K562 (cell line): Measurements from ENCODE around the gene SLC6A9. TPM values are rescaled to one million over a fixed set of nuclear protein-coding genes. Genes with fewer than 3 reads are reported as not detected.

ENCODE experiments used
- ATAC-seq: fragments of 200-7000 bp; cut with Tn5 transposase; 3 replicates; pipeline ENCODE4 v1.9.1; 2020; ENCODE audit warnings: moderate library complexity
- BruUV-seq: library from RNA; stranded (reverse); fragments of 400-500 nt; replicated peaks from 2 replicates; lab custom pipeline; 2021; lab: Mats Ljungman, UMichigan
- CTCF ChIA-PET: fragments of 300-600 bp; formaldehyde crosslinking; extraction: SDS; loops from one replicate; lab custom pipeline; 2021; ENCODE audit warnings: low intra/inter-chr PET ratio; lab: Yijun Ruan, JAX
- POLR2A ChIA-PET: fragments of 300-600, 350-650 bp; sonication (Branson Sonifier 250); formaldehyde crosslinking; extraction: SDS; loops from one replicate; lab custom pipeline; 2021; ENCODE audit warnings: antibody characterized with exemption, inconsistent platforms; lab: Yijun Ruan, JAX
- DNase-seq, 4 experiments: peaks; one replicate each; pipeline versions ENCODE4 v3.0.0 to v3.0.0-alpha.2; 2011 to 2018; ENCODE audit warnings: low spot score in 3 of 4, mixed read lengths in 3 of 4; ENCODE audit errors: extremely low read depth in 1 of 4
- FAIRE-seq: peaks from 2 replicates; lab custom pipeline; 2011; peaks lifted over from hg19 to GRCh38; lab: Jason Lieb, UNC
- H2AFZ ChIP-seq: 2 replicates; pipeline ENCODE4 v1.6.0; 2011; ENCODE audit warnings: low read depth, low read length, control low read depth, inconsistent platforms
- H3K27ac ChIP-seq: fragments of 200-600 bp; 3 replicates; pipeline ENCODE4 v1.8.0; 2011; ENCODE audit warnings: low read depth, mild to moderate bottlenecking, control low read depth, inconsistent platforms, low read length, moderate library complexity, mixed read lengths; ENCODE audit errors: extremely low read depth
- H3K27me3 ChIP-seq, 2 experiments: fragments of 300-600 bp in 1 of 2; 2 replicates in 1 of 2; 3 replicates in 1 of 2; pipeline versions ENCODE4 v1.6.0 to v1.8.0; 2011; ENCODE audit warnings: inconsistent platforms in 2 of 2, low read length in 2 of 2, mild to moderate bottlenecking in 1 of 2, mixed read lengths in 1 of 2, moderate library complexity in 1 of 2; ENCODE audit not compliant: control insufficient read depth in 2 of 2, insufficient read depth in 2 of 2
- H3K36me3 ChIP-seq: fragments of 300-600 bp; 3 replicates; pipeline ENCODE4 v1.8.0; 2011; ENCODE audit warnings: mild to moderate bottlenecking, low read length, inconsistent platforms; ENCODE audit not compliant: control insufficient read depth, insufficient read depth
- H3K4me1 ChIP-seq, 2 experiments: fragments of 200-600 bp in 1 of 2; replicated peaks in 1 of 2; 2 replicates in 1 of 2; 3 replicates in 1 of 2; pipeline versions ENCODE4 v1.5.1 to v1.8.0; 2011; ENCODE audit warnings: inconsistent platforms in 2 of 2, low read length in 2 of 2, mild to moderate bottlenecking in 1 of 2, mixed read lengths in 1 of 2, moderate library complexity in 1 of 2; ENCODE audit not compliant: control insufficient read depth in 2 of 2, insufficient read depth in 2 of 2
- H3K4me2 ChIP-seq: 2 replicates; pipeline ENCODE4 v1.6.1; 2011; ENCODE audit warnings: low read length, control low read depth, inconsistent platforms, mixed read lengths; ENCODE audit not compliant: insufficient read depth
- H3K4me3 ChIP-seq: fragments of 200-600 bp; sonication (generic), shearing (Covaris generic); 2 replicates; pipeline ENCODE4 v1.5.1; 2016; ENCODE audit warnings: control low read depth, inconsistent platforms
- H3K79me2 ChIP-seq: fragments of 200-600 bp; 3 replicates; pipeline ENCODE4 v1.8.0; 2011; ENCODE audit warnings: low read length, inconsistent platforms; ENCODE audit not compliant: control insufficient read depth, insufficient read depth
- H3K9ac ChIP-seq, 2 experiments: 2 replicates each; pipeline versions ENCODE4 v1.6.0 to v1.6.1; 2011; ENCODE audit warnings: low read depth in 2 of 2, low read length in 2 of 2, control low read depth in 1 of 2, inconsistent platforms in 1 of 2, mild to moderate bottlenecking in 1 of 2, mixed read lengths in 1 of 2; ENCODE audit not compliant: insufficient read depth in 1 of 2
- H3K9me1 ChIP-seq: one replicate; pipeline ENCODE4 v1.6.0; 2011; ENCODE audit warnings: inconsistent platforms, mild to moderate bottlenecking, low read length, moderate library complexity; ENCODE audit not compliant: control insufficient read depth, insufficient read depth
- H3K9me3 ChIP-seq: replicated peaks from 2 replicates; pipeline ENCODE4 v1.5.1; 2011; ENCODE audit warnings: low read depth, low read length, inconsistent platforms; ENCODE audit not compliant: control insufficient read depth, insufficient read depth
- H4K20me1 ChIP-seq: replicated peaks from 2 replicates; pipeline ENCODE4 v1.6.1; 2011; ENCODE audit warnings: low read length, inconsistent platforms, mixed read lengths; ENCODE audit not compliant: control insufficient read depth, insufficient read depth
- CHD2 ChIP-seq: IDR thresholded peaks from 2 replicates; pipeline ENCODE4 v1.6.1; 2011; ENCODE audit warnings: low read depth, low read length
- KAT2B ChIP-seq: IDR thresholded peaks from one replicate; pipeline ENCODE4 v1.6.1; 2012; ENCODE audit warnings: low read depth, mild to moderate bottlenecking, control low read depth, inconsistent platforms, low read length, moderate library complexity
- RBM15 ChIP-seq: fragments of 200-400 bp; formaldehyde crosslinking; IDR thresholded peaks from 2 replicates; pipeline ENCODE4 v1.6.1; 2018; ENCODE audit warnings: mild to moderate bottlenecking, low read length, moderate library complexity; ENCODE audit not compliant: insufficient read depth
- RBM39 ChIP-seq: fragments of 200-400 bp; formaldehyde crosslinking; optimal IDR thresholded peaks from 2 replicates; pipeline ENCODE3; 2018; ENCODE audit warnings: low read depth, low read length
- U2AF1 ChIP-seq: fragments of 200-400 bp; formaldehyde crosslinking; optimal IDR thresholded peaks from 2 replicates; pipeline ENCODE3; 2017; ENCODE audit warnings: mild to moderate bottlenecking, low read depth, low read length, moderate library complexity
- WGBS: fragments of 100-300 bp; shearing (Covaris generic); methylation state at CpG from one replicate; pipeline ENCODE4 v1.1.6; 2016; ENCODE audit warnings: low coverage, mixed read lengths; ENCODE audit not compliant: insufficient coverage; ENCODE audit errors: missing lambda C conversion rate; 5-methylcytosine and 5-hydroxymethylcytosine counted together
- in situ Hi-C: fragments of 300-500 bp; cut with MboI; formaldehyde crosslinking; loops from 4 replicates; pipeline ENCODE4 v1.15.0; 2018; ENCODE audit warnings: inconsistent platforms, mixed read lengths
- intact Hi-C: fragments of 100-400 bp; cut with micrococcal nuclease; formaldehyde crosslinking; loops from 2 replicates; pipeline ENCODE4 v1.14.2; 2022
- polyA plus RNA-seq, 8 experiments: library from polyadenylated mRNA; depleted of rRNA in 4 of 8; stranded (reverse) in 5 of 8; unstranded in 3 of 8; fragments of >200 nt; fragmentation: Nextera tagmentation in 2 of 8; fragmentation: Illumina TruSeq in 1 of 8; extraction: Ambion mirVana in 2 of 8; extraction: Trizol in 1 of 8; gene quantifications; 2 replicates each; pipeline versions ENCODE4 v1.2.1 to v1.2.3, GENCODE V29; 2011 to 2014; ENCODE audit warnings: inconsistent platforms in 1 of 8, missing spikeins in 1 of 8
- total RNA-seq, 7 experiments: library from RNA; depleted of rRNA in 6 of 7; stranded (reverse); fragments of >200 nt in 6 of 7; fragmentation: Illumina TruSeq in 2 of 7; extraction: Trizol in 2 of 7; gene quantifications; 2 replicates each; pipeline versions ENCODE4 v1.2.1 to v1.2.3, GENCODE V29; 2011 to 2021; ENCODE audit warnings: low replicate concordance in 1 of 7

SLC6A9 gene
- total and polyA plus RNA-seq, 9 of the 15 experiments (the other 6 are each of a cell fraction or from before 2014, with no cell fraction given) = 0.17 to 18.7 (median 2.9) TPM

- Histone ChIP-seq H3K36me3 (no peaks in the 10 kb centered on the region), H3K27ac (no peak overlapping the region), H3K9me1 (no peaks in the 10 kb centered on the region), H3K9me3 (no peaks in the 10 kb centered on the region), H3K27me3 (peaks cover 31 to 35% of the 10 kb centered on the region in 2 experiments; a peak in 4 of 5 replicates), H2AFZ (no peak overlapping the region), H3K4me2 (no peak overlapping the region), H3K79me2 (no peaks in the 10 kb centered on the region), H4K20me1 (no peaks in the 10 kb centered on the region), H3K4me3 (no peak overlapping the region), H3K9ac (no peak overlapping the region), H3K4me1 (no peaks in the 10 kb centered on the region; a peak in 1 of 5 replicates)
- 6% methylated on average over 5 of the region's 5 CpGs for WGBS
- intact Hi-C loops (no loop called here), in situ Hi-C loops (no loop called here)
- DNase-seq (no peak), ATAC-seq (no peak), FAIRE-seq (no peak)
- CTCF ChIA-PET = no interaction called here
- no peak for TF ChIP-seq RBM15
- no TSS peak for BruUV-seq
- POLR2A ChIA-PET = interaction anchor here (1.2 to 1.6 kb wide), 3 partner anchors 9 to 12 kb away, joined by 4 to 6 read pairs (median 5); no protein-coding TSS in a partner anchor
Observed at GRCh38 chr1:44077421-44077820, 46.2 kb upstream of the SLC6A9 start.

DNA sequence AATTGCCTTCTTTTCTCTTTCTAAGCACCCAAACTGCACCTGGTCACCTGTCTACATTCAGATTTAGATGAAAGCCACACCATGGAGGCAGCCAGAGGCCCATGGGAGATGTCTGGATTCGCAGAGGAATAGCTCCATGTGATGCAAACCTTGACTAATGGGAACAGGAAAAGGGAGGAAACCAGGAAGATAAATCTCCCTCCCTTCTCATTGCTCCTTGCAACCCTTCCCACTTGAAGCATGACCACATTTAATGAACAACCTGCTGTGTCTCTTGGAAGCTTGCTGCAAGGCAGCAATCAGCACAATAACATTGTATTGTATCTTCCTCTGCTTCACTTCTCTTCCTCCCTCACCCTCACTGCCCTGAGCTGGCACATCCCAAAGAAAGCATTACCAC, 44.8 kb upstream of the SLC6A9 start:
- no peaks in the 10 kb centered on the region for H3K36me3 ChIP-seq
- TF ChIP-seq CHD2 (no peak), RBM39 (no peak), U2AF1 (no peak), KAT2B (no peak)
- H3K79me2 ChIP-seq = no peaks in the 10 kb centered on the region
- POLR2A ChIA-PET = interaction anchor here (0.7 to 1.0 kb wide), 2 partner anchors 27 to 94 kb away, joined by 3 read pairs; no protein-coding TSS in a partner anchor
- H3K9me1 ChIP-seq = no peaks in the 10 kb centered on the region
- in situ Hi-C loops (no loop called here), intact Hi-C loops (no loop called here)
- no TSS peak for BruUV-seq
- CTCF ChIA-PET = no interaction called here
- 0% methylated on average over 1 of the region's 1 CpG for WGBS
- no peak overlapping the region for H3K4me2 ChIP-seq
- DNase-seq (no peak), FAIRE-seq (no peak), ATAC-seq (no peak)
- H3K27me3 ChIP-seq = peaks cover 26 to 28% of the 10 kb centered on the region in 2 experiments; a peak in 4 of 5 replicates
- no peak overlapping the region for H2AFZ ChIP-seq
- no peaks in the 10 kb centered on the region; a peak in 2 of 5 replicates for H3K4me1 ChIP-seq
- no peaks in the 10 kb centered on the region for H3K9me3 ChIP-seq
- no peaks in the 10 kb centered on the region; the same call in 1 of the 2 replicates for H4K20me1 ChIP-seq
- no peak overlapping the region for H3K27ac ChIP-seq
- no peak overlapping the region for H3K4me3 ChIP-seq
- H3K9ac ChIP-seq = no peak overlapping the region
